Measurements from ENCODE around the gene BRI3.

DNA sequence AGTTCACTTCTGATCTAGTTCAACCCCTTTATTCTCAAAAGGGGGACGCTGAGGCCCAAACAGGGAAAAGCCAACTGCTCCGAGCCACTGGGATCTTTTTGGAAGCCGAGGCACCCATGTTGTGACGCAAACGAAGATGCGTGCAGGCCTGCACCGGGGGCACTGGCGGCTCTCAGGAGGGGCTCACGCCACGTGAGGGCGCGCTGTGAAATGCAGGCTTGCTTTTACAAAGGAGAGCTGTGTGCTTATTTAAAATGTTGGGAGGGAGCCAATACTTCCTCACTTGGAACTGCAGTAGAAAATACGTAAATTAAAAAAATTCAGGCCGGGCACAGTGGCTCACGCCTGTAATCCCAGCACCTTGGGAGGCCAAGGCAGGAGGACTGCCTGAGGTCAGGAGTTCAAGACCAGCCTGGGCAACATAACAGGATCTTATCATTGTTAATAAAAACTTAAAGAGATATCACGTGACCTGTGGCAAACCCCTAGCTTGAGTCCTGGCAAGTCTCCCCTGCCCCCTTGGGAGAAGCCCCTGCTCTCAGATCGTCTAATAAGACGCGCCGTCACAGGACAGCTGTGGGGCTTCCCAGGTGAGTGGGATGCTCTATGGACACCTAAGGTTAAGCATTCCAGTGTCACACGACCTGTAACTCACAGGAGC, 16.3 kb downstream of the BRI3 start:
- TF ChIP-seq, protein P1, sequence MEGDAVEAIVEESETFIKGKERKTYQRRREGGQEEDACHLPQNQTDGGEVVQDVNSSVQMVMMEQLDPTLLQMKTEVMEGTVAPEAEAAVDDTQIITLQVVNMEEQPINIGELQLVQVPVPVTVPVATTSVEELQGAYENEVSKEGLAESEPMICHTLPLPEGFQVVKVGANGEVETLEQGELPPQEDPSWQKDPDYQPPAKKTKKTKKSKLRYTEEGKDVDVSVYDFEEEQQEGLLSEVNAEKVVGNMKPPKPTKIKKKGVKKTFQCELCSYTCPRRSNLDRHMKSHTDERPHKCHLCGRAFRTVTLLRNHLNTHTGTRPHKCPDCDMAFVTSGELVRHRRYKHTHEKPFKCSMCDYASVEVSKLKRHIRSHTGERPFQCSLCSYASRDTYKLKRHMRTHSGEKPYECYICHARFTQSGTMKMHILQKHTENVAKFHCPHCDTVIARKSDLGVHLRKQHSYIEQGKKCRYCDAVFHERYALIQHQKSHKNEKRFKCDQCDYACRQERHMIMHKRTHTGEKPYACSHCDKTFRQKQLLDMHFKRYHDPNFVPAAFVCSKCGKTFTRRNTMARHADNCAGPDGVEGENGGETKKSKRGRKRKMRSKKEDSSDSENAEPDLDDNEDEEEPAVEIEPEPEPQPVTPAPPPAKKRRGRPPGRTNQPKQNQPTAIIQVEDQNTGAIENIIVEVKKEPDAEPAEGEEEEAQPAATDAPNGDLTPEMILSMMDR (IDR thresholded peaks at IDR 0.05) = no peak
- no peak for TF ChIP-seq POLR2A (IDR thresholded peaks at IDR 0.05)

Measured in lower leg skin (tissue), 3 donors.